IMR-90 (cell line): Measurements from ENCODE around the gene B4GALNT1. TPM values are rescaled to one million over a fixed set of nuclear protein-coding genes. Genes with fewer than 3 reads are reported as not detected.
"Not testable (repeated sequence)": the region's sequence is repeated elsewhere in the genome, so short reads cannot be mapped to it uniquely, and the experiment has no call there.

Experiments used
- ATAC-seq: fragments of 200-7000 bp; cut with Tn5 transposase; 2 replicates; pipeline ENCODE4 v1.9.1; 2020; ENCODE audit warnings: low read depth, mild to moderate bottlenecking, moderate library complexity
- BruUV-seq: library from RNA; stranded (reverse); fragments of 400-500 nt; replicated peaks from 2 replicates; lab custom pipeline; 2021; lab: Mats Ljungman, UMichigan
- CTCF ChIA-PET: fragments of 300-600 bp; formaldehyde crosslinking; extraction: SDS; loops from one replicate; lab custom pipeline; 2021; ENCODE audit warnings: antibody characterized with exemption; lab: Yijun Ruan, JAX
- POLR2A ChIA-PET: fragments of 300-600 bp; sonication (Branson Sonifier 250); formaldehyde crosslinking; loops from one replicate; lab custom pipeline; 2022; ENCODE audit warnings: antibody characterized with exemption; ENCODE audit not compliant: unreplicated experiment; lab: Charles Lee
- DNase-seq: peaks from one replicate; pipeline ENCODE4 v3.0.0; 2013
- H2AFZ ChIP-seq: replicated peaks from 2 replicates; pipeline ENCODE3; 2013; ENCODE audit warnings: low read length, mild to moderate bottlenecking; ENCODE audit not compliant: poor library complexity
- H2AK5ac ChIP-seq: 2 replicates; pipeline ENCODE4 v1.6.1; 2013; ENCODE audit warnings: low read depth, low read length, inconsistent platforms
- H2AK9ac ChIP-seq: replicated peaks from 2 replicates; pipeline ENCODE3; 2013; ENCODE audit warnings: mild to moderate bottlenecking, low read depth, low read length, moderate library complexity; ENCODE audit not compliant: poor library complexity
- H2BK120ac ChIP-seq: 2 replicates; pipeline ENCODE4 v1.6.1; 2013; ENCODE audit warnings: low read depth, low read length, inconsistent platforms
- H2BK15ac ChIP-seq: 3 replicates; pipeline ENCODE4 v1.6.1; 2013; ENCODE audit warnings: low read depth, low read length, inconsistent platforms
- H2BK20ac ChIP-seq: 2 replicates; pipeline ENCODE4 v1.6.1; 2013; ENCODE audit warnings: low read depth, mild to moderate bottlenecking, inconsistent platforms, low read length, moderate library complexity
- H2BK5ac ChIP-seq: 2 replicates; pipeline ENCODE4 v1.6.1; 2013; ENCODE audit warnings: mild to moderate bottlenecking, low read depth, low read length, inconsistent platforms; ENCODE audit not compliant: poor library complexity, severe bottlenecking
- H3K14ac ChIP-seq: replicated peaks from 2 replicates; pipeline ENCODE4 v1.6.1; 2013; ENCODE audit warnings: low read depth, low read length, inconsistent platforms
- H3K18ac ChIP-seq: 2 replicates; pipeline ENCODE4 v1.6.1; 2013; ENCODE audit warnings: low read depth, low read length, control low read depth
- H3K23ac ChIP-seq: 2 replicates; pipeline ENCODE4 v1.6.1; 2013; ENCODE audit warnings: low read depth, low read length, inconsistent platforms
- H3K27ac ChIP-seq: 2 replicates; pipeline ENCODE4 v1.5.1; 2013; ENCODE audit warnings: mild to moderate bottlenecking, control low read depth, low read length; ENCODE audit not compliant: insufficient read depth
- H3K27me3 ChIP-seq: 2 replicates; pipeline ENCODE4 v1.6.1; 2013; ENCODE audit warnings: low read length; ENCODE audit not compliant: control insufficient read depth, insufficient read depth
- H3K36me3 ChIP-seq: 2 replicates; pipeline ENCODE4 v1.6.1; 2013; ENCODE audit warnings: low read length, mixed read lengths; ENCODE audit not compliant: control insufficient read depth, insufficient read depth
- H3K4ac ChIP-seq: 2 replicates; pipeline ENCODE4 v1.6.1; 2013; ENCODE audit warnings: low read depth, low read length, inconsistent platforms
- H3K4me1 ChIP-seq: 2 replicates; pipeline ENCODE4 v1.6.1; 2013; ENCODE audit warnings: low read length, mixed read lengths; ENCODE audit not compliant: control insufficient read depth, insufficient read depth
- H3K4me2 ChIP-seq: 2 replicates; pipeline ENCODE4 v1.6.1; 2013; ENCODE audit warnings: low read depth, mild to moderate bottlenecking, control low read depth, low read length, moderate library complexity
- H3K4me3 ChIP-seq: 2 replicates; pipeline ENCODE4 v1.5.1; 2013; ENCODE audit warnings: low read depth, mild to moderate bottlenecking, control low read depth, low read length, moderate library complexity; ENCODE audit not compliant: insufficient read depth
- H3K56ac ChIP-seq: 2 replicates; pipeline ENCODE4 v1.6.1; 2013; ENCODE audit warnings: low read length, inconsistent platforms; ENCODE audit not compliant: insufficient read depth; ENCODE audit errors: extremely low read depth
- H3K79me1 ChIP-seq, 2 experiments: 2 replicates each; pipeline ENCODE4 v1.6.1; 2013; ENCODE audit warnings: low read length in 2 of 2, inconsistent platforms in 1 of 2, low read depth in 1 of 2
- H3K9ac ChIP-seq: 2 replicates; pipeline ENCODE4 v1.6.1; 2013; ENCODE audit warnings: low read depth, low read length, control low read depth
- H3K9me1 ChIP-seq: 2 replicates; pipeline ENCODE4 v1.6.1; 2013; ENCODE audit warnings: low read length, inconsistent platforms; ENCODE audit not compliant: insufficient read depth
- H3K9me3 ChIP-seq: 2 replicates; pipeline ENCODE4 v1.6.1; 2013; ENCODE audit warnings: low read length; ENCODE audit not compliant: control insufficient read depth, insufficient read depth
- H4K20me1 ChIP-seq: 2 replicates; pipeline ENCODE4 v1.6.1; 2013; ENCODE audit warnings: low read length, inconsistent platforms; ENCODE audit not compliant: insufficient read depth
- H4K5ac ChIP-seq: 2 replicates; pipeline ENCODE4 v1.6.1; 2013; ENCODE audit warnings: mild to moderate bottlenecking, low read depth, low read length, control low read depth
- H4K8ac ChIP-seq, 2 experiments: 2 replicates each; pipeline ENCODE4 v1.6.1; 2013; ENCODE audit warnings: low read depth in 2 of 2, low read length in 2 of 2, control low read depth in 1 of 2, inconsistent platforms in 1 of 2
- H4K91ac ChIP-seq: 2 replicates; pipeline ENCODE4 v1.6.1; 2013; ENCODE audit warnings: low read depth, low read length, inconsistent platforms; ENCODE audit not compliant: insufficient read depth
- WGBS, 2 experiments: methylation state at CpG; one replicate each; pipeline versions ENCODE4 v1.1.5 to v1.1.7; 2013; ENCODE audit warnings: missing lambda C conversion rate in 2 of 2; ENCODE audit not compliant: insufficient read length in 1 of 2; ENCODE audit errors: extremely low coverage in 2 of 2; 5-methylcytosine and 5-hydroxymethylcytosine counted together
- dilution Hi-C: fragments of 300-500 bp; cut with HindIII; formaldehyde crosslinking; loops from one replicate; pipeline ENCODE4 v1.14.3; 2018; ENCODE audit warnings: low sequenced_read_pairs; ENCODE audit not compliant: unreplicated experiment
- in situ Hi-C: fragments of 300-500 bp; cut with MboI; formaldehyde crosslinking; loops from 3 replicates; pipeline ENCODE4 v1.14.3; 2019; ENCODE audit warnings: low sequenced_read_pairs, inconsistent platforms, mixed read lengths
- intact Hi-C: fragments of 100-400 bp; cut with micrococcal nuclease; formaldehyde crosslinking; loops from 2 replicates; pipeline ENCODE4 v1.10.0; 2022
- polyA plus RNA-seq, 3 experiments: library from polyadenylated mRNA; depleted of rRNA; stranded (reverse); fragments of >200 nt; gene quantifications; 2 replicates each; pipeline ENCODE4 v1.2.3, GENCODE V29; 2012; ENCODE audit warnings: low replicate concordance in 1 of 3
- total RNA-seq: library from RNA; depleted of rRNA; stranded (reverse); fragments of >200 nt; gene quantifications from 2 replicates; pipeline ENCODE4 v1.2.3, GENCODE V29; 2012

Gene B4GALNT1
- total and polyA plus RNA-seq, 2 of the 4 experiments (the other 2 are of a cell fraction) = 0.18 to 0.62 TPM

DNA sequence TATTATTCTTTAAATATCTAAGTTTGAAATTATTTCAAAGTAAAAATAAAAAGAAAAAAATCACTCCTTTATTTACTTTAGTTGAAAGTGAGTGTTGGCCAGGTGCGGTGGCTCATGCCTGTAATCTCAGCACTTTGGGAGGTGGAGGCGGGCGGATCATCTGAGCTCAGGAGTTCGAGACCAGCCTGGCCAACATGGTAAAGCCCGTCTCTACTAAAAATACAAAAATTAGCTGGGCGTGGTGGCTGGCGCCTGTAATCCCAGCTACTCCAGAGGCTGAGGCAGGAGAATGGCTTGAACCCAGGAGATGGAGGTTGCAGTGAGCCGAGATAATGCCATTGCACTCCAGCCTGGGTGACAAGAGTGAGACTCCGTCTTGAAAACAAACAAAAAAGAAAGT is 3.7 kb upstream of the B4GALNT1 start:
- CTCF ChIA-PET = interaction anchor here (0.6 to 0.7 kb wide), 3 partner anchors 38 to 305 kb away, joined by 3 to 4 read pairs (median 3); partner anchors contain the start of gene ATP23
- intact Hi-C loops = not testable (repeated sequence)

More for the DNA sequence above, 3.7 kb upstream of the B4GALNT1 start:
- H3K56ac ChIP-seq, H4K20me1 ChIP-seq, BruUV-seq, POLR2A ChIA-PET, H4K8ac ChIP-seq, in situ Hi-C loops, H2AFZ ChIP-seq, H3K36me3 ChIP-seq, H3K4me2 ChIP-seq, ATAC-seq, dilution Hi-C loops, H3K9me3 ChIP-seq, H2BK20ac ChIP-seq, H3K23ac ChIP-seq, H3K9me1 ChIP-seq, H2BK5ac ChIP-seq, H2AK9ac ChIP-seq, H3K4me1 ChIP-seq, H3K18ac ChIP-seq, H3K9ac ChIP-seq, DNase-seq, H3K79me1 ChIP-seq, H2AK5ac ChIP-seq, H4K91ac ChIP-seq, H4K5ac ChIP-seq, H3K4ac ChIP-seq, H2BK120ac ChIP-seq, H2BK15ac ChIP-seq, H3K4me3 ChIP-seq, H3K14ac ChIP-seq, H3K27ac ChIP-seq: not testable (repeated sequence)
- WGBS, 2 experiments = 88% methylated on average over 3 of the region's 9 CpGs; no CpG with 5 or more reads in 1 of the 2 experiments
- peaks cover 31% of the 10 kb centered on the region for H3K27me3 ChIP-seq
